ENCODE measurements around the gene LTBP2. TPM values are rescaled to one million over a fixed set of nuclear protein-coding genes. Genes with fewer than 3 reads are reported as not detected.

Gene LTBP2
- total RNA-seq, 1 experiment from 2014 or later, result 9.6 TPM

Other genes with a start within 250 kb of the LTBP2 start
- not detected in 2 replicates for gene SYNDIG1L, start 186.0 kb downstream of the LTBP2 start, total RNA-seq (2014; rRNA removed; shearing (Covaris generic))
- 132 and 135 TPM in 2 replicates for gene NPC2, start 118.9 kb downstream of the LTBP2 start, total RNA-seq (2014; rRNA removed; shearing (Covaris generic))
- 27.1 and 27.8 TPM in 2 replicates for gene ISCA2, start 118.5 kb downstream of the LTBP2 start, total RNA-seq (2014; rRNA removed; shearing (Covaris generic))
- 24.6 and 27.9 TPM in 2 replicates for gene AREL1, start 100.8 kb upstream of the LTBP2 start, total RNA-seq (2014; rRNA removed; shearing (Covaris generic))
- 34.8 and 49.4 TPM in 2 replicates for gene FCF1, start 100.9 kb upstream of the LTBP2 start, total RNA-seq (2014; rRNA removed; shearing (Covaris generic))
- gene YLPM1, start 151.1 kb upstream of the LTBP2 start, total RNA-seq (2014; rRNA removed; shearing (Covaris generic)), result 14.8 and 23.8 TPM in 2 replicates

Data from Daoy (cell line).